ENCODE results near the gene OBP2B.
A peak's percentile ranks its signal among the peaks of the same experiment; 100 is the strongest.

The OBP2B gene

GRCh38 chr9:133202145-133202513, 6.9 kb downstream of the OBP2B start:
- Histone ChIP-seq H3K36me3 (ENCODE audit: control insufficient read depth in 2 of 2, insufficient read depth in 2 of 2, low read length in 2 of 2) (no peaks in the 10 kb centered on the region), H3K9me3 (ENCODE audit: control insufficient read depth in 2 of 2, low read length in 2 of 2) (no peaks in the 10 kb centered on the region), H3K9ac (ENCODE audit: low read depth in 1 of 2, low read length in 2 of 2) (no peak overlapping the region), H3K27me3 (ENCODE audit: control insufficient read depth in 2 of 2, insufficient read depth in 2 of 2, low read length in 2 of 2) (no peaks in the 10 kb centered on the region), H3K4me3 (ENCODE audit: low read length in 2 of 2) (no peak overlapping the region), H3K4me1 (ENCODE audit: control insufficient read depth in 2 of 2, insufficient read depth in 2 of 2, low read length in 2 of 2) (no peaks in the 10 kb centered on the region), H3K27ac (ENCODE audit: low read depth in 2 of 2, low read length in 2 of 2) (no peak overlapping the region)

DNA sequence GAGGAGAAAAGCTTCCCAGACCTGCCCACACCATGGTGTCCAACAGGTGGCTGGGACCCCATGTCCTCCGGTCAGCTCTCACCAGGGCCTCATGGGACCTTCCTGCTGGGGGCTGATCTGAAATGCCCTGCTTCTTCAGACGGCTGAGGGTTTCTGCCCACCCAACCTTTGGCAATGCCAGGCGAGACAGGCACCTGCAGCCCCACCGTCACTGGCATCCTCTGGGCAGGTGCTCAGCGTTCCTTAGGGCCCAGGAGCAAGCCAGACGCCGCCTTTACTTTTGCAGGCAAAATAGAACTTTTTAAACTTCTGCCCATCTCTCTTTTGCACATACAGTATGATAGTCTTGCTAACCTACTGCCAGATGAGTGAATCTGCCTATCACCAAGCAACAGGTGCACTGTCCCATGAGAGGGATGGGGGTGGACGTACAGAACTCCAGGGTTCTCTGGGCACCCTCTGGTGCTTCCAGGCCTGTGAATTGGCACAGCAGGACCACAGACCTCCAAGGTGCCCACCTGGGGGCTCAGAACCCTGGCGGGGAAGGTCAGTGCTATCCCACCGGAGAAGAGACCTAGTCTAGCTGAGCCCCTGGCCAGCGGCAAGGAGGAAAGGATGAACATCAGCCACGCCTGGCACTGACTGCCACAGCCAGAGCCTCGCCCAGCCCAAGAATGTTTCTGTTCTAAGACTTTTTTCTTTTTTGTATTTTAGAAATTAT, 7.5 kb downstream of the OBP2B start:
- H3K4me1 ChIP-seq (ENCODE audit: control insufficient read depth in 2 of 2, insufficient read depth in 2 of 2, low read length in 2 of 2): no peaks in the 10 kb centered on the region
- H3K27me3 ChIP-seq (ENCODE audit: control insufficient read depth in 2 of 2, insufficient read depth in 2 of 2, low read length in 2 of 2): no peaks in the 10 kb centered on the region
- H3K4me3 ChIP-seq (ENCODE audit: low read length in 2 of 2): no peak overlapping the region
- no peak overlapping the region for H3K27ac ChIP-seq (ENCODE audit: low read depth in 2 of 2, low read length in 2 of 2)
- no peak overlapping the region for H3K9ac ChIP-seq (ENCODE audit: low read depth in 1 of 2, low read length in 2 of 2)
- H3K36me3 ChIP-seq (ENCODE audit: control insufficient read depth in 2 of 2, insufficient read depth in 2 of 2, low read length in 2 of 2): no peaks in the 10 kb centered on the region
- no peaks in the 10 kb centered on the region for H3K9me3 ChIP-seq (ENCODE audit: control insufficient read depth in 2 of 2, low read length in 2 of 2)

GRCh38 chr9:133200631-133201030, 8.4 kb downstream of the OBP2B start:
- Histone ChIP-seq H3K4me3 (ENCODE audit: low read length in 2 of 2) (no peak overlapping the region), H3K4me1 (ENCODE audit: control insufficient read depth in 2 of 2, insufficient read depth in 2 of 2, low read length in 2 of 2) (no peaks in the 10 kb centered on the region), H3K36me3 (ENCODE audit: control insufficient read depth in 2 of 2, insufficient read depth in 2 of 2, low read length in 2 of 2) (no peaks in the 10 kb centered on the region), H3K27ac (ENCODE audit: low read depth in 2 of 2, low read length in 2 of 2) (no peak overlapping the region), H3K9me3 (ENCODE audit: control insufficient read depth in 2 of 2, low read length in 2 of 2) (no peaks in the 10 kb centered on the region), H3K9ac (ENCODE audit: low read depth in 1 of 2, low read length in 2 of 2) (no peak overlapping the region), H3K27me3 (ENCODE audit: control insufficient read depth in 2 of 2, insufficient read depth in 2 of 2, low read length in 2 of 2) (no peaks in the 10 kb centered on the region)

- no peaks in the 10 kb centered on the region for H3K9me3 ChIP-seq (ENCODE audit: control insufficient read depth in 2 of 2, low read length in 2 of 2)
- no peaks in the 10 kb centered on the region for H3K36me3 ChIP-seq (ENCODE audit: control insufficient read depth in 2 of 2, insufficient read depth in 2 of 2, low read length in 2 of 2)
- no peaks in the 10 kb centered on the region for H3K4me1 ChIP-seq (ENCODE audit: control insufficient read depth in 2 of 2, insufficient read depth in 2 of 2, low read length in 2 of 2)
- H3K9ac ChIP-seq (ENCODE audit: low read depth in 1 of 2, low read length in 2 of 2): peak overlapping the region in 1 of 2 donors; percentile 23
- H3K27ac ChIP-seq (ENCODE audit: low read depth in 2 of 2, low read length in 2 of 2): no peak overlapping the region
- H3K27me3 ChIP-seq (ENCODE audit: control insufficient read depth in 2 of 2, insufficient read depth in 2 of 2, low read length in 2 of 2): no peaks in the 10 kb centered on the region
- H3K4me3 ChIP-seq (ENCODE audit: low read length in 2 of 2): peak overlapping the region; percentile 51 to 65
These were observed 9.3 kb downstream of the OBP2B start for GRCh38 chr9:133199648-133200321.

- Histone ChIP-seq H3K9ac (ENCODE audit: low read depth in 1 of 2, low read length in 2 of 2) (no peak overlapping the region), H3K4me3 (ENCODE audit: low read length in 2 of 2) (no peak overlapping the region), H3K27ac (ENCODE audit: low read depth in 2 of 2, low read length in 2 of 2) (no peak overlapping the region), H3K27me3 (ENCODE audit: control insufficient read depth in 2 of 2, insufficient read depth in 2 of 2, low read length in 2 of 2) (peaks cover 0 to 3% of the 10 kb centered on the region in 2 donors), H3K4me1 (ENCODE audit: control insufficient read depth in 2 of 2, insufficient read depth in 2 of 2, low read length in 2 of 2) (no peaks in the 10 kb centered on the region), H3K9me3 (ENCODE audit: control insufficient read depth in 2 of 2, low read length in 2 of 2) (no peaks in the 10 kb centered on the region), H3K36me3 (ENCODE audit: control insufficient read depth in 2 of 2, insufficient read depth in 2 of 2, low read length in 2 of 2) (no peaks in the 10 kb centered on the region)
These were observed 14.0 kb downstream of the OBP2B start for GRCh38 chr9:133195029-133195428.

GRCh38 chr9:133194597-133194996, 14.5 kb downstream of the OBP2B start:
- Histone ChIP-seq H3K9ac (ENCODE audit: low read depth in 1 of 2, low read length in 2 of 2) (no peak overlapping the region), H3K27me3 (ENCODE audit: control insufficient read depth in 2 of 2, insufficient read depth in 2 of 2, low read length in 2 of 2) (peaks cover 0 to 3% of the 10 kb centered on the region in 2 donors), H3K4me1 (ENCODE audit: control insufficient read depth in 2 of 2, insufficient read depth in 2 of 2, low read length in 2 of 2) (no peaks in the 10 kb centered on the region), H3K9me3 (ENCODE audit: control insufficient read depth in 2 of 2, low read length in 2 of 2) (no peaks in the 10 kb centered on the region), H3K27ac (ENCODE audit: low read depth in 2 of 2, low read length in 2 of 2) (no peak overlapping the region), H3K36me3 (ENCODE audit: control insufficient read depth in 2 of 2, insufficient read depth in 2 of 2, low read length in 2 of 2) (no peaks in the 10 kb centered on the region), H3K4me3 (ENCODE audit: low read length in 2 of 2) (no peak overlapping the region)

DNA sequence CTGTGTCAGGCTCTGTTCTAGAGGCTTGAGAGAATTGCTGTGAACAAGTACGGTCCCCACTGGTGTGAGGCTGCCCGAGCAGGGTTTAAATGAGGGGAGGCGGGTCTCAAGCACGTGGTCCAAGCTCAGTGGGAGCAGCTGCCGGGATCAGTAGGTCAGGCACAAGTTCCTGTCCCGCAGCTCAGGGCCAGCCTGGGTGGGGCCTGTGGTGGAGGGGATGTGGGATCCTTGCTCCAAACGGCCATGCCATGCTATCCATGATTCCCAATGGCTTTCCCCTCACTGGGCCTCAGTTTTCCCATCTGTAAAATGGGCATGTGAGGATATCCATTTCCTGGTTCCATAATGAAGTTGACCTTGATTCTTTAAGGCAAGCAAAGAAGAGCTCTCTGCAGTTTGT, 17.1 kb downstream of the OBP2B start:
- H3K4me1 ChIP-seq (ENCODE audit: control insufficient read depth in 2 of 2, insufficient read depth in 2 of 2, low read length in 2 of 2): no peaks in the 10 kb centered on the region
- H3K9me3 ChIP-seq (ENCODE audit: control insufficient read depth in 2 of 2, low read length in 2 of 2): no peaks in the 10 kb centered on the region
- H3K27me3 ChIP-seq (ENCODE audit: control insufficient read depth in 2 of 2, insufficient read depth in 2 of 2, low read length in 2 of 2): peaks cover 0 to 3% of the 10 kb centered on the region in 2 donors
- H3K36me3 ChIP-seq (ENCODE audit: control insufficient read depth in 2 of 2, insufficient read depth in 2 of 2, low read length in 2 of 2): no peaks in the 10 kb centered on the region
- no peak overlapping the region for H3K9ac ChIP-seq (ENCODE audit: low read depth in 1 of 2, low read length in 2 of 2)
- H3K4me3 ChIP-seq (ENCODE audit: low read length in 2 of 2): no peak overlapping the region
- H3K27ac ChIP-seq (ENCODE audit: low read depth in 2 of 2, low read length in 2 of 2): no peak overlapping the region

DNA sequence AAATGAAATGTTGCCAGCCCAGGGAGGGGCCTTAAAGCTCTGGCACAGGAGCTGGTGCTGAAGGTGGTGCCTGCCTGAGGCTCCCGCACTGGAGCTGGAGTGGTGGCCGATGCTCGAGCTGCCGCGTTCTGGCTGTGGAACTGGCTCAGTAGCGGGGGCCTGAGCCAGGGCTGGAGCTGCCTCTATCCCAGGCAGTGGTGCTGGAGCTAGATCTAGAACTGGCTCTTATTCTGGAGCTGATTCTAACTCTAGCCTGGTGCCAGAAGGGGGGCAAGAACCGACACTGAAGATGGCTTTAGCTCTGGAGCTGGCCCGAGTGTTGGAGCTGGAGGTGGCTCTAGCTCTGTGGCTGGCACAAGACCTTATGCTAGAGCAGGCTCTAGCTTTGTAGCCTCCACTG, 19.2 kb downstream of the OBP2B start:
- Histone ChIP-seq H3K4me3 (ENCODE audit: low read length in 2 of 2) (no peak overlapping the region), H3K4me1 (ENCODE audit: control insufficient read depth in 2 of 2, insufficient read depth in 2 of 2, low read length in 2 of 2) (peaks cover 0 to 2% of the 10 kb centered on the region in 2 donors), H3K9ac (ENCODE audit: low read depth in 1 of 2, low read length in 2 of 2) (no peak overlapping the region), H3K27ac (ENCODE audit: low read depth in 2 of 2, low read length in 2 of 2) (no peak overlapping the region), H3K27me3 (ENCODE audit: control insufficient read depth in 2 of 2, insufficient read depth in 2 of 2, low read length in 2 of 2) (peaks cover 0 to 3% of the 10 kb centered on the region in 2 donors), H3K36me3 (ENCODE audit: control insufficient read depth in 2 of 2, insufficient read depth in 2 of 2, low read length in 2 of 2) (no peaks in the 10 kb centered on the region), H3K9me3 (ENCODE audit: control insufficient read depth in 2 of 2, low read length in 2 of 2) (no peaks in the 10 kb centered on the region)

GRCh38 chr9:133188843-133189180, 20.2 kb downstream of the OBP2B start:
- peaks cover 0 to 3% of the 10 kb centered on the region in 2 donors for H3K27me3 ChIP-seq (ENCODE audit: control insufficient read depth in 2 of 2, insufficient read depth in 2 of 2, low read length in 2 of 2)
- no peak overlapping the region for H3K27ac ChIP-seq (ENCODE audit: low read depth in 2 of 2, low read length in 2 of 2)
- no peaks in the 10 kb centered on the region for H3K36me3 ChIP-seq (ENCODE audit: control insufficient read depth in 2 of 2, insufficient read depth in 2 of 2, low read length in 2 of 2)
- H3K9me3 ChIP-seq (ENCODE audit: control insufficient read depth in 2 of 2, low read length in 2 of 2): no peaks in the 10 kb centered on the region
- peaks cover 0 to 2% of the 10 kb centered on the region in 2 donors for H3K4me1 ChIP-seq (ENCODE audit: control insufficient read depth in 2 of 2, insufficient read depth in 2 of 2, low read length in 2 of 2)
- no peak overlapping the region for H3K9ac ChIP-seq (ENCODE audit: low read depth in 1 of 2, low read length in 2 of 2)
- H3K4me3 ChIP-seq (ENCODE audit: low read length in 2 of 2): no peak overlapping the region

- Histone ChIP-seq H3K9ac (ENCODE audit: low read depth in 1 of 2, low read length in 2 of 2) (no peak overlapping the region), H3K4me3 (ENCODE audit: low read length in 2 of 2) (no peak overlapping the region), H3K36me3 (ENCODE audit: control insufficient read depth in 2 of 2, insufficient read depth in 2 of 2, low read length in 2 of 2) (no peaks in the 10 kb centered on the region), H3K9me3 (ENCODE audit: control insufficient read depth in 2 of 2, low read length in 2 of 2) (no peaks in the 10 kb centered on the region), H3K27ac (ENCODE audit: low read depth in 2 of 2, low read length in 2 of 2) (no peak overlapping the region), H3K4me1 (ENCODE audit: control insufficient read depth in 2 of 2, insufficient read depth in 2 of 2, low read length in 2 of 2) (peaks cover 0 to 2% of the 10 kb centered on the region in 2 donors), H3K27me3 (ENCODE audit: control insufficient read depth in 2 of 2, insufficient read depth in 2 of 2, low read length in 2 of 2) (peaks cover 0 to 3% of the 10 kb centered on the region in 2 donors)
These were observed 20.8 kb downstream of the OBP2B start for GRCh38 chr9:133188006-133188842.
